ENCODE measurements around the gene ATP9B. TPM values are rescaled to one million over a fixed set of nuclear protein-coding genes. Genes with fewer than 3 reads are reported as not detected.

The ATP9B gene
- total RNA-seq, 1 experiment from 2014 or later: 20.9 TPM

DNA sequence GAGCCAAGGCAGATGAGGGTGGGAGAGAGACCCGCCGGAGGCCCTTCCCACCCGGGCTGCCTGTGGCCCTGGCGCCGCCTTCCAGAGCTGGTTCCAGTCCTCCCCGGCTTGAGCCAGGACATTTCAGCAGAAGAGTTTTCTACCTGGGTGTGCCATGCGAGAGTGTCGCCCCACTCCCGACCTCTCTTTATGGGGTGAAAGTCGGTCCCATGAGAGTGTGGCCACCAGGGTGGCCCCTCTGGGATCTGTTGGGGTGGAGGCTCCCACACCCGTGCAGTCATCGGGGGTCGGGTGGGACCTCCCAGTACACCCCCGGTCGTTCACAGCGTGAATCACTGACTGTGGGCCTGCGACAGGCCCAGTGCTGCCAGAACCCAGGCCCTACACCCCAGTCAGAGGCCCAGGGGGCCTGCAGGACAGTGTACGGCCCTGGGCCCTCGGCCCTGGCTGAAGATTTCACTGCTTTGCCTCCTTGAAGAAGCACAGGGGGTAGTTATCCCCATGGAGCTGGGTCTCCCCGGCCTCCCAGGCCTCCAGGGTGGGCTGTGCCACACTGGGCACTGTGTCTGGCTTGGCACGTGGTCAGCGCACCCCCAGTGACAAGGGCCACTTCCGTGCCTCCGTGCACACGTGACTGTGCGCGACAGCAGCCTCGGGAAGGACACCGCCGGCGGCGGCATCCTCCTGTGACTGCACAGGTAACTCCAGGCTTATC lies 332.5 kb downstream of the ATP9B start:
- Histone ChIP-seq H3K14ac (ENCODE audit: insufficient read depth, low read length) (no peak overlapping the region), H3K23ac (ENCODE audit: insufficient read length, low read depth, low read length) (no peak overlapping the region), H3T11ph (ENCODE audit: low read length) (no peak overlapping the region), H3K18ac (ENCODE audit: insufficient read length, low read depth, low read length) (no peak overlapping the region), H3K27ac (ENCODE audit: insufficient read length, low read depth, low read length) (no peak overlapping the region), H3K79me2 (ENCODE audit: insufficient read depth, low read length) (no peaks in the 10 kb centered on the region), H4K8ac (replicated peaks; ENCODE audit: insufficient read length, low read depth, low read length) (no peak overlapping the region), H3K9ac (ENCODE audit: extremely low read depth, insufficient read length, low read length) (no peak overlapping the region), H3K4ac (ENCODE audit: low read depth, low read length) (no peak overlapping the region), H2BK120ac (ENCODE audit: low read depth, low read length, poor library complexity, severe bottlenecking) (no peak overlapping the region), H2BK5ac (ENCODE audit: insufficient read length, low read length) (no peak overlapping the region), H2BK20ac (ENCODE audit: low read depth, low read length, poor library complexity, severe bottlenecking) (no peak overlapping the region), H3K9me3 (ENCODE audit: control insufficient read depth, low read depth, low read length) (no peaks in the 10 kb centered on the region), H3K4me1 (ENCODE audit: insufficient read depth, low read length) (no peaks in the 10 kb centered on the region), H3K23me2 (ENCODE audit: insufficient read length, low read depth, low read length, poor library complexity, severe bottlenecking) (peaks cover 5% of the 10 kb centered on the region), H3K4me2 (ENCODE audit: insufficient read depth, insufficient read length, low read length) (no peak overlapping the region), H3K56ac (ENCODE audit: insufficient read length, low read depth, low read length) (no peak overlapping the region), H4K91ac (ENCODE audit: insufficient read length, low read depth, low read length) (no peak overlapping the region), H4K20me1 (ENCODE audit: control insufficient read depth, insufficient read depth, insufficient read length) (no peaks in the 10 kb centered on the region), H2AK5ac (ENCODE audit: insufficient read length, low read length) (no peak overlapping the region), H3K27me3 (ENCODE audit: insufficient read depth, low read length) (peaks cover 31% of the 10 kb centered on the region), H2BK12ac (ENCODE audit: insufficient read length, low read depth, low read length) (no peak overlapping the region), H3K79me1 (ENCODE audit: insufficient read depth, low read depth, low read length, poor library complexity, severe bottlenecking) (no peaks in the 10 kb centered on the region), H2AFZ (ENCODE audit: low read length) (no peak overlapping the region), H4K5ac (ENCODE audit: insufficient read length, low read depth, low read length) (no peak overlapping the region), H2BK15ac (ENCODE audit: low read depth, low read length) (no peak overlapping the region)
- peaks cover 42% of the 10 kb centered on the region for H3K27me3 Mint-ChIP-seq (ENCODE audit: low read depth)
- H3K36me3 Mint-ChIP-seq (ENCODE audit: insufficient read depth in 1 of 3, low read depth in 3 of 3): no peaks in the 10 kb centered on the region
- peak overlapping the region; percentile 60 to 80; a peak in 3 of 5 replicates for H3K4me3 Mint-ChIP-seq
- H3K4me1 Mint-ChIP-seq: peaks cover 0 to 21% of the 10 kb centered on the region in 2 experiments; a peak in 2 of 4 replicates
- no peak for DNase-seq
- no CpG with 5 or more reads among the region's 32 CpGs for WGBS (ENCODE audit: extremely low coverage, insufficient read length, low lambda C conversion rate)
- TF ChIP-seq, protein P1, sequence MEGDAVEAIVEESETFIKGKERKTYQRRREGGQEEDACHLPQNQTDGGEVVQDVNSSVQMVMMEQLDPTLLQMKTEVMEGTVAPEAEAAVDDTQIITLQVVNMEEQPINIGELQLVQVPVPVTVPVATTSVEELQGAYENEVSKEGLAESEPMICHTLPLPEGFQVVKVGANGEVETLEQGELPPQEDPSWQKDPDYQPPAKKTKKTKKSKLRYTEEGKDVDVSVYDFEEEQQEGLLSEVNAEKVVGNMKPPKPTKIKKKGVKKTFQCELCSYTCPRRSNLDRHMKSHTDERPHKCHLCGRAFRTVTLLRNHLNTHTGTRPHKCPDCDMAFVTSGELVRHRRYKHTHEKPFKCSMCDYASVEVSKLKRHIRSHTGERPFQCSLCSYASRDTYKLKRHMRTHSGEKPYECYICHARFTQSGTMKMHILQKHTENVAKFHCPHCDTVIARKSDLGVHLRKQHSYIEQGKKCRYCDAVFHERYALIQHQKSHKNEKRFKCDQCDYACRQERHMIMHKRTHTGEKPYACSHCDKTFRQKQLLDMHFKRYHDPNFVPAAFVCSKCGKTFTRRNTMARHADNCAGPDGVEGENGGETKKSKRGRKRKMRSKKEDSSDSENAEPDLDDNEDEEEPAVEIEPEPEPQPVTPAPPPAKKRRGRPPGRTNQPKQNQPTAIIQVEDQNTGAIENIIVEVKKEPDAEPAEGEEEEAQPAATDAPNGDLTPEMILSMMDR (conservative IDR thresholded peaks at IDR 0.05): no peak
- H3K9me3 Mint-ChIP-seq: no peaks in the 10 kb centered on the region; a peak in 1 of 5 replicates
- no peak overlapping the region for H3K27ac Mint-ChIP-seq
